ENCODE data around the gene FAM25G. TPM values are rescaled to one million over a fixed set of nuclear protein-coding genes. Genes with fewer than 3 reads are reported as not detected.

Gene FAM25G
- total RNA-seq, 1 experiment from 2014 or later: not detected

DNA sequence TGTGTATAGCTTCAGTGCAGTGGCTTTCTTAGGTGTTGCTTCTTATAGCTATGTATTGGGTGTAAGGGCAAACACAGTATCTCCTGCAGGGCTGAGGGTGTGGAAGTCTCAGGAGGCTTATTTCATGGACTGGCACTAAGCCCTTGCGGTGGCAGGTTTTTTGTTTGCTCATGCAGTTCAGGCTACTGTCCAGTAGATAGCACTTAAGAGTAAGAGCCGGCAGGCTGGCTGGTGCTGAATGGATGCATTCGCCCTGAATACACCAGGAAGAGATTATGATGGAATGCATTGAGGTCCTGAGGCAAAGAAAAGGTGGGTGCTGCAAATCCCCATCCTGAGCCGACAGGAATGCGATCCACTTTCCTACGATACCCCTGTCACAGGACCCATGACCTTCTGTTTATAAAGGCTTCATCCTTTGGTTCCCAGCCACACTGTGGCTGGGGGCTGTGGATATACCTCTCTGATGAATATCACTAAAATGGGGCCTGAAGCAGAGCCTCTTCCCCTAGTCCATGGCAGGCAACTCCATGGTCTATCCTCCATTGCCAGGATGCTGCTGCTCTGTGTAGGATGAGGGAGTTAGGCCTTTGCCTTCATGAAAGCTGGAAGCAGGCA lies 52.5 kb downstream of the FAM25G start:
- peak; percentile 62 for DNase-seq (ENCODE audit: low read depth, low spot score)
- H3K4me2 ChIP-seq (ENCODE audit: low read length): peak overlapping the region; percentile 11
- peaks cover 3 to 5% of the 10 kb centered on the region in 2 experiments; a peak in 3 of 4 replicates for H3K4me1 ChIP-seq (ENCODE audit: control insufficient read depth in 1 of 2, insufficient read depth in 2 of 2, low read length in 2 of 2)
- H3K9me3 ChIP-seq (ENCODE audit: control insufficient read depth in 1 of 2, insufficient read depth in 1 of 2, low read depth in 1 of 2, low read length in 2 of 2): no peaks in the 10 kb centered on the region
- H3K9ac ChIP-seq (ENCODE audit: low read length): no peak overlapping the region
- BruUV-seq (replicated peaks): no TSS peak
- no peaks in the 10 kb centered on the region for H3K36me3 ChIP-seq (ENCODE audit: control insufficient read depth in 1 of 2, insufficient read depth in 2 of 2, low read length in 2 of 2)
- H3K27me3 ChIP-seq (ENCODE audit: insufficient read depth, low read length): no peaks in the 10 kb centered on the region
- H3K4me3 ChIP-seq (replicated peaks in 1 of 2; ENCODE audit: low read depth in 1 of 2, low read length in 2 of 2): no peak overlapping the region
- ChIA-PET CTCF (no interaction called here), RAD21 (ENCODE audit: low non-redundant PET in 1 of 2, low total read pairs in 2 of 2, uncharacterized antibody in 2 of 2, unreplicated experiment in 2 of 2) (no interaction called here), POLR2A (no interaction called here)
- H2AFZ ChIP-seq (ENCODE audit: low read depth, low read length, poor library complexity, severe bottlenecking): peak overlapping the region; percentile 69
- ATAC-seq: peak; percentile 99
- no peaks in the 10 kb centered on the region for H4K20me1 ChIP-seq (ENCODE audit: insufficient read depth)
- no peaks in the 10 kb centered on the region for H3K9me2 ChIP-seq (ENCODE audit: insufficient read depth)
- H3K27ac ChIP-seq (ENCODE audit: low read depth, low read length): no peak overlapping the region
- no peaks in the 10 kb centered on the region for H3K79me2 ChIP-seq (ENCODE audit: insufficient read depth, low read length)
- intact Hi-C loops (cut with micrococcal nuclease): loop anchor here (5.0 kb wide), 1 partner anchor 77 kb away; no protein-coding TSS in a partner anchor
- TF ChIP-seq ELF1 (IDR thresholded peaks at IDR 0.05; ENCODE audit: borderline replicate concordance, low read depth): no peak
- TF ChIP-seq, protein P1, sequence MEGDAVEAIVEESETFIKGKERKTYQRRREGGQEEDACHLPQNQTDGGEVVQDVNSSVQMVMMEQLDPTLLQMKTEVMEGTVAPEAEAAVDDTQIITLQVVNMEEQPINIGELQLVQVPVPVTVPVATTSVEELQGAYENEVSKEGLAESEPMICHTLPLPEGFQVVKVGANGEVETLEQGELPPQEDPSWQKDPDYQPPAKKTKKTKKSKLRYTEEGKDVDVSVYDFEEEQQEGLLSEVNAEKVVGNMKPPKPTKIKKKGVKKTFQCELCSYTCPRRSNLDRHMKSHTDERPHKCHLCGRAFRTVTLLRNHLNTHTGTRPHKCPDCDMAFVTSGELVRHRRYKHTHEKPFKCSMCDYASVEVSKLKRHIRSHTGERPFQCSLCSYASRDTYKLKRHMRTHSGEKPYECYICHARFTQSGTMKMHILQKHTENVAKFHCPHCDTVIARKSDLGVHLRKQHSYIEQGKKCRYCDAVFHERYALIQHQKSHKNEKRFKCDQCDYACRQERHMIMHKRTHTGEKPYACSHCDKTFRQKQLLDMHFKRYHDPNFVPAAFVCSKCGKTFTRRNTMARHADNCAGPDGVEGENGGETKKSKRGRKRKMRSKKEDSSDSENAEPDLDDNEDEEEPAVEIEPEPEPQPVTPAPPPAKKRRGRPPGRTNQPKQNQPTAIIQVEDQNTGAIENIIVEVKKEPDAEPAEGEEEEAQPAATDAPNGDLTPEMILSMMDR (IDR thresholded peaks at IDR 0.05 in 2 of 3, conservative IDR thresholded peaks at IDR 0.05 in 1 of 3; ENCODE audit: borderline replicate concordance in 1 of 3, insufficient read depth in 1 of 3, low read depth in 2 of 3, low read length in 2 of 3): peak; percentile 64 to 74 (median 70)
- TF ChIP-seq RAD21 (IDR thresholded peaks at IDR 0.05; ENCODE audit: low read depth): peak; percentile 67

Other genes starting within 250 kb of the FAM25G start
- gene GDF10, start 191.5 kb downstream of the FAM25G start, total RNA-seq (2021; ENCODE audit: unreplicated experiment): not detected
- not detected for gene GDF2, start 169.2 kb downstream of the FAM25G start, total RNA-seq (2021; ENCODE audit: unreplicated experiment)
- not detected for gene RBP3, start 143.3 kb downstream of the FAM25G start, total RNA-seq (2021; ENCODE audit: unreplicated experiment)
- gene ZNF488, start 107.4 kb downstream of the FAM25G start, total RNA-seq (2021; ENCODE audit: unreplicated experiment): 3.9 TPM
- 0.25 TPM for gene ANXA8, start 7.6 kb downstream of the FAM25G start, total RNA-seq (2021; ENCODE audit: unreplicated experiment)
- 7.4 TPM for gene AGAP9, start 31.9 kb upstream of the FAM25G start, total RNA-seq (2021; ENCODE audit: unreplicated experiment)